GM18861 (cell line): ENCODE data around the gene CXCL13.
"Not testable (repeated sequence)": the region's sequence is repeated elsewhere in the genome, so short reads cannot be mapped to it uniquely, and the experiment has no call there.

Experiments
- ATAC-seq: cut with Tn5 transposase; IDR thresholded peaks from one replicate; pipeline ENCODE4 v1.9.1; 2021; ENCODE audit not compliant: unreplicated experiment

CXCL13 gene

GRCh38 chr4:77600521-77601451 lies 4.8 kb upstream of the CXCL13 start:
- ATAC-seq = no peak

DNA sequence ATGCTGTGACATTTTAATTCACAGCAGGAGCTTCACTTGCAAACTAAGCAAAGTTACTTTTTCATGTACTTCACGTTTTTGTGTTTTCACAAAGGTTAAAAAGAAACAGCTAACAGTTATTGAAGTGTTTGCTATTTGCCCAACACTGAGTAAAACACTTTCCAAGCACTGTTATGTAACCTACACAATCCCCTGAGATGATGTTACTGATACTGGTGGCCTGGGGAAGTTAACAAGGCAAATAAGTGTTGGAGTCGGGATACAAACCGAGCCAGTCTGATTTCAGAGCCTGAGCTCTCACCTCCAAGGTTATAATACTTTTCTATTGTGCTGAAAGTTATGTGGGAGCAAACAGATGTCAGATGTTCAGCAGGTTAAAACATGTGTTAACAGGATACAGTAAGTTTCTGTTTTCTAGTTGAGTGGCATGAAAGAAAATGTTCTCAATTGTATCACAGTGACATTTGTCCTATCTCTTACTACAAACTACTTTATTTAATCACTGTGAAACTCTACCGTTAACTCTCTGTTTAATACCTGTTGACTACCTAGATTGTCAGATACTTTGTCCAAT lies 3.9 kb upstream of the CXCL13 start:
- ATAC-seq = no peak

DNA sequence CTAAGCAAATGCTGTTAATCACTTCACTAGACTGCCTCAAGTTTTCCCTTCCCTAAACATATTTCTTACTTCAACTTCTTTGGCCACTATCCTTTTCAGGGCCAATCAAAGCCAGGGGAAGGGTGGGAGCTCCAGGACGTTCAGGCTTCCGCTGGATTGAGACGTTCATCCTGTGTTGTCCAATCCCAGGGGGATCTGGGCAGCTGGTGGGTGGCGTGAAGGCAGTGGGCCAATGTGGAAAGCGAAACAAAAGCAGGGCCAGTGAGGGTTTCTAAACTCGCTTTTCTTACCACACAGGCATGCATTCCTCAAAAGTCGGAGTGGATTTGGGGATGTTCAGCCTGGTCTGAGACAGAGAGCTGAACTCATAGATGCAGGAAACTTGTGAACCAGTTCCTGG lies 7.6 kb downstream of the CXCL13 start:
- no peak for ATAC-seq

- no peak for ATAC-seq
These were observed 9.5 kb downstream of the CXCL13 start for GRCh38 chr4:77615153-77615552.

GRCh38 chr4:77617203-77617602 lies 11.6 kb downstream of the CXCL13 start:
- ATAC-seq = no peak

GRCh38 chr4:77618383-77619241 lies 13.0 kb downstream of the CXCL13 start:
- ATAC-seq = peak; percentile 90

- ATAC-seq = no peak
These were observed 13.8 kb downstream of the CXCL13 start for GRCh38 chr4:77619408-77619807.

DNA sequence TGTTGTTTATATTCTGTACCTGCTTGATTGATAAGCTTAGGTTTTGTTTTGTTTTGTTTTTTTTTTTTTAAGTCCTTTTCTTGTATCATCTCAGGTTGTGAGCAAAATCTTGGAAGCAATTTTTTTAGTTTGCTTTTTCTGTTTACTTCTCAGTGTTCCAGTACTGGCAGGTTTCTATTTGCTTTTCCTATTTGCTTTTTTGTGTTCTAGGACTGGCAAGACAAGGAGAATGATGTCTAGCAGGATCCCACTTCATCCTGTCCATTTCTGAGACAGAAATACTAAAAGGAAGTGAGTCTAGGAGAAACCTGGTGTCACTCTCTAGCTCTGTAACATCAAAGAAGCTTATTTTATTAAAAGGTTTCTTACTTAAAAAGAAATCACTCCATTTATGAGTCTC lies 15.6 kb downstream of the CXCL13 start:
- ATAC-seq = no peak

DNA sequence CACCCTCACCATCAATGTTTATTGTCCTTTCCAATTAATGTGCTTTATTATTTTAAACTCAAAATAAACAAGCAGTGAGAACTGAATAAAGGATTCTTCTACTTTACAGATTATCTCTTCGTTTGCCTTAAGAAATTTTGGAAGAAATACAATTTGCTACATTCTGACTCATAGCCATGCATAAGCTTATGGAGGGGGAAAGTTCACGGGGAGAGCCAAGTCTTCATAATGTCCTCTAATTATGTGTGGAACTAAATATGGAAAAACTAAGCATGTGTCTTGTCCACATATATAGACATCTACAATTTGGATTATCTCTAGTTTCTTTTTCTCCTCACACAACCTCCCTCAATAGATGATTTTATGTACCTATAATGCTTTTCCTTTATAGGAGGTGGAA lies 17.5 kb downstream of the CXCL13 start:
- ATAC-seq = no peak

DNA sequence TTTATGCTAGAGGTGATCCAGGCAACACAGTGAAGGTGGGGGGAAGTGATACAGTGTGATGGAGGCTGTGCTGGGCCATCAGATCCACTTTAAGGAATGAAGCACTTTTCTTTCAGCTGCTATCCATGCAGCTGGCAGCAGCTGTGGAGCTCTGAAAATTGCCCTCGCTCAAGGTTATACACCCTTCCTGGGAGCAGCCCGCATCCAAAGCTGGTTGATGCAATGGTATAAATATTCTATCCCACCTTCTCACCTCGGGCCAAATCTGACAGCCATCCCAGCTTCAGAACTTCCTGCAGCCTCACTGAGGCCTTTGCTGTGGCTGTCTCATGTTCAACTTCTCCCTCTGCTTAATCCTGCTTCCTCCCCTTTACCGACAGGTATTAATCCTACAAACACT lies 18.6 kb downstream of the CXCL13 start:
- no peak for ATAC-seq

GRCh38 chr4:77625485-77625884 lies 19.9 kb downstream of the CXCL13 start:
- no peak for ATAC-seq

GRCh38 chr4:77629885-77630284 lies 24.3 kb downstream of the CXCL13 start:
- peak; percentile 86 for ATAC-seq

DNA sequence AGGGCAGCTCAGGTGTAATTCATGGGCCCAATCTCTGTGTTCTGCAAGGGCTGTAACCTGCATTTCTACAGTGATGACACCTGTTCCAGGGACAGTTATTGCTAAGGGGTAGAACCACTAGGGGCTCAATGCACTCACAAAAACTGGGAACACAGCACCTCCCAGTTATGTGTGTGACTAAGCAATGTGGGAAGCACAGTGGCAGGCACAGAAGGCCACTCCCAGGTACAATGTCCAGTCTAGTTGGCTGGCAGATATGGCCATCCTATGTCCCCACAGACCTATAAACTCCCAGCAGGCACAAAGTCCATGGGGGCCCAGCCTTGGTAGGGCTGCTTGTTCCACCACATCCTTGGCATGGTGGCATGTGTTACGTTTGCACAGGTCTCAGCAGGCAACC lies 25.7 kb downstream of the CXCL13 start:
- ATAC-seq = no peak

GRCh38 chr4:77634132-77634785 lies 28.6 kb downstream of the CXCL13 start:
- no peak for ATAC-seq

- ATAC-seq = no peak
These were observed 29.6 kb downstream of the CXCL13 start for GRCh38 chr4:77635246-77635645.

DNA sequence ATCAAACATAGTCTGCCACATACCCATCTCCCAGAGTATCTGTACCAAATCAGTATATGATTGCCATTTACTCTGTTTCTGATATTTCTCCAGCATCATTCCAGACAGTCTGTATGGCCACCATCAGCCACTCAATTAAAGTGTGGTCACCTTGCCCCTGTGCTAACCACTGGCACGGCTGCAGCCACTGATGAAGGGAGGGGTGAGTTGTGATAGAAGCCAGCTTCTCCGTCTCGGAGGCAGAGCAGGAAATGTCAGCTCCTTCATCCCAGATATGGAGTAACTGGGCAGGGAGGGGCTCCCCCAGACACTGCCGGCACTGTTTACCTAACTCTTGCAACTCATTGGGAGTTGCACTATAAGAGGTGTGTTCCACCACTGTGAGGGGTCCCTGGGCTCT lies 30.3 kb downstream of the CXCL13 start:
- ATAC-seq = no peak

DNA sequence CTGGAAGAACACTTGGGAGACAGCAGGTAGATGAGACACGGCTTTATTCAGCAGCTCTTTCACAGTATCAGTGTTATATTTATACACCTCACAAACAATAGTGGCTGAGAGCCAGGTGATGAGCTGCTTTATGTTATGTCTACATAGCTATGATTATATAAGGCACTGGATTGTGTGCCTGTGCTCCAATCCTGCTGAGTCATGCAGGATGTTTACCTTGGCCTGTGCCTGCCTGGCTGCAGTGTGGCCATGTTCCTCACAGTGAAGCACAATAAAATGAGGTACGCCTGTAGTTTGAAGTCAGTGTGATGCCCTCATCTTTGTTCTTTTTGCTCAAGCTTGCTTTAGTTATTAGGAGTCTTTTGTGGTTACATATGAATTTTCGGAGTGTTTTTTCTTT lies 31.3 kb downstream of the CXCL13 start:
- ATAC-seq = no peak

GRCh38 chr4:77644069-77644468 lies 38.4 kb downstream of the CXCL13 start:
- ATAC-seq = not testable (repeated sequence)

- no peak for ATAC-seq
These were observed 45.2 kb downstream of the CXCL13 start for GRCh38 chr4:77650787-77651186.

DNA sequence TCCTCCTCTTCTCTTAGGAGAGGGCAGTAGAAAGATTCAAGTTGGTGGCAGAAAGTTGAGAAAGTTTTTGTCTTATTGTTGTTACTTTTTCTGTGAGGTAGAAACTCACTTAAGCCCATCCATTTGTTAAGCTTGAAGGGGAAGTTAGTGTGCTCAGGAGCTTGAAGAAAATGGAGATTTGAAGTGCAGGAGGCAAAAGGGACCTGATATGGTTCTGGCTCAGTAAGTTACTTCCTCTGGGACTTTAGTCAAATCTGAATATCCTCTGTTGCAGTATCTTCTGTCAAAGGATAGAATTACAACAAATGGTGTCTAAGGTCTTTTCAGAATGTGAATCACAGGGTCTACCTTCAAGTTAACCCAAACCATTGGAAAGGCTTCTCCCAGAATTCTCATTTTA lies 46.2 kb downstream of the CXCL13 start:
- ATAC-seq = no peak

- no peak for ATAC-seq
These were observed 46.7 kb downstream of the CXCL13 start for GRCh38 chr4:77652237-77652897.
